Kidney (tissue), 14 donors: ENCODE results near the gene NKAIN2. TPM values are rescaled to one million over a fixed set of nuclear protein-coding genes. Genes with fewer than 3 reads are reported as not detected.
"Not testable (repeated sequence)": the region's sequence is repeated elsewhere in the genome, so short reads cannot be mapped to it uniquely, and the experiment has no call there.

Source experiments
- DNase-seq, 5 donors: peaks; one replicate each; pipeline ENCODE4 v3.0.0-alpha.2; 2013 to 2020
- FAIRE-seq: peaks from 2 replicates; lab custom pipeline; 2012; peaks lifted over from hg19 to GRCh38; lab: Jason Lieb, UNC
- H3K27ac ChIP-seq, 2 donors: one replicate each; pipeline ENCODE4 v1.7.0; 2013; ENCODE audit warnings: low read depth in 2 of 2, low read length in 2 of 2, inconsistent platforms in 1 of 2
- H3K27me3 ChIP-seq: one replicate; pipeline ENCODE4 v1.7.1; 2013; ENCODE audit warnings: low read length, inconsistent platforms; ENCODE audit not compliant: control insufficient read depth, insufficient read depth
- H3K36me3 ChIP-seq, 3 donors: one replicate each; pipeline versions ENCODE4 v1.7.0 to v1.7.1; 2013; ENCODE audit warnings: low read length in 3 of 3, control low read depth in 1 of 3, inconsistent platforms in 1 of 3; ENCODE audit not compliant: insufficient read depth in 3 of 3, control insufficient read depth in 2 of 3
- H3K4me1 ChIP-seq, 3 donors: one replicate each; pipeline versions ENCODE4 v1.7.0 to v1.7.1; 2013; ENCODE audit warnings: low read length in 3 of 3, inconsistent platforms in 1 of 3, low read depth in 1 of 3; ENCODE audit not compliant: control insufficient read depth in 2 of 3, insufficient read depth in 2 of 3
- H3K4me3 ChIP-seq, 3 donors: one replicate each; pipeline versions ENCODE4 v1.7.0 to v1.8.1; 2013; ENCODE audit warnings: low read length in 3 of 3, control low read depth in 1 of 3, inconsistent platforms in 1 of 3
- H3K9ac ChIP-seq, 3 donors: one replicate each; pipeline versions ENCODE4 v1.7.0 to v1.7.1; 2013; ENCODE audit warnings: low read length in 3 of 3, control low read depth in 1 of 3, inconsistent platforms in 1 of 3
- H3K9me3 ChIP-seq, 3 donors: one replicate each; pipeline versions ENCODE4 v1.7.0 to v1.7.1; 2013; ENCODE audit warnings: low read length in 3 of 3, control low read depth in 1 of 3, inconsistent platforms in 1 of 3; ENCODE audit not compliant: control insufficient read depth in 2 of 3, insufficient read depth in 1 of 3
- intact Hi-C: fragments of 100-400 bp; cut with DNase I; formaldehyde crosslinking; loops from one replicate; pipeline ENCODE4 v1.11.1; 2022
- polyA plus RNA-seq: library from polyadenylated mRNA; stranded (reverse); fragments of 350-450 nt; fragmentation: Illumina TruSeq; extraction: RNeasy Lipid Tissue Mini Kit (QIAGEN cat#74804); gene quantifications from one replicate; pipeline ENCODE4 v1.2.3, GENCODE V29; 2014; ENCODE audit warnings: low read depth, low replicate concordance; ENCODE audit not compliant: insufficient read depth
- total RNA-seq: library from RNA; stranded (reverse); fragmentation: NEBNext Ultra II Directional; extraction: Animal tissue kit (Norgen Biotek cat#: 25700); gene quantifications from one replicate; pipeline ENCODE4 v1.2.1, GENCODE V29; 2021
- TF ChIP-seq, protein P1 (sequence below): IDR thresholded peaks from 3 replicates; pipeline ENCODE4 v1.5.1; 2012; ENCODE audit warnings: mild to moderate bottlenecking, moderate library complexity, borderline replicate concordance; ENCODE audit not compliant: insufficient read depth; ENCODE audit errors: extremely low read depth
- donor health status: control.
- donor health status: control.
- donor health status: control.
- donor health status: control.
- donor health status: control.
- donor health status: DM: yes; HTN: yes; CAD: no.
- donor health status: Normal renal cell carcinoma (clear cell type).

NKAIN2 gene
- total and polyA plus RNA-seq, 2 donors from 2014 or later, result 0.39 to 1.8 TPM

DNA sequence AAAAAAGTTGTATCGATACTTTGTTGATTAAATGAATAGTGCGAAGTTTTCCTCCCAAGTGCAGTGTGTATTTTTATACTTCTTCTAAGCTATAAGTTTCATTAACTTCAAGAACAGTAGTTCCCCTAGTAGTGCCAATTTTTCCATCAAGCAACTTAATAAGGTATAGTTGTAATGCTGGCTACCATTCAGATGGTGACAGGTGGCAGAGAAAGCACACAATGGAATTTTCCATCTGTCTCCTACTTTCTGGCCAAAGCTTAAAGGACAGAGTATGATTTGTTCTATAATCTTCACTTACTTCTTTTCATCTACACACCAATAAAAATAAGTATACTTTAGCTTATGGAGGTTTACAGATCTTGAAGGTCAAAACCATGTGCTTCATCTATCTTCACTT lies 431.1 kb downstream of the NKAIN2 start:
- Histone ChIP-seq H3K27ac (no peak overlapping the region), H3K4me1 (no peaks in the 10 kb centered on the region), H3K36me3 (no peaks in the 10 kb centered on the region), H3K9ac (no peak overlapping the region), H3K9me3 (no peaks in the 10 kb centered on the region), H3K27me3 (no peaks in the 10 kb centered on the region), H3K4me3 (no peak overlapping the region)
- FAIRE-seq, result no peak
- DNase-seq, result no peak
- intact Hi-C loops, result no loop called here
- TF ChIP-seq, protein P1, sequence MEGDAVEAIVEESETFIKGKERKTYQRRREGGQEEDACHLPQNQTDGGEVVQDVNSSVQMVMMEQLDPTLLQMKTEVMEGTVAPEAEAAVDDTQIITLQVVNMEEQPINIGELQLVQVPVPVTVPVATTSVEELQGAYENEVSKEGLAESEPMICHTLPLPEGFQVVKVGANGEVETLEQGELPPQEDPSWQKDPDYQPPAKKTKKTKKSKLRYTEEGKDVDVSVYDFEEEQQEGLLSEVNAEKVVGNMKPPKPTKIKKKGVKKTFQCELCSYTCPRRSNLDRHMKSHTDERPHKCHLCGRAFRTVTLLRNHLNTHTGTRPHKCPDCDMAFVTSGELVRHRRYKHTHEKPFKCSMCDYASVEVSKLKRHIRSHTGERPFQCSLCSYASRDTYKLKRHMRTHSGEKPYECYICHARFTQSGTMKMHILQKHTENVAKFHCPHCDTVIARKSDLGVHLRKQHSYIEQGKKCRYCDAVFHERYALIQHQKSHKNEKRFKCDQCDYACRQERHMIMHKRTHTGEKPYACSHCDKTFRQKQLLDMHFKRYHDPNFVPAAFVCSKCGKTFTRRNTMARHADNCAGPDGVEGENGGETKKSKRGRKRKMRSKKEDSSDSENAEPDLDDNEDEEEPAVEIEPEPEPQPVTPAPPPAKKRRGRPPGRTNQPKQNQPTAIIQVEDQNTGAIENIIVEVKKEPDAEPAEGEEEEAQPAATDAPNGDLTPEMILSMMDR, result no peak

- FAIRE-seq (no peak), DNase-seq (no peak)
- no peaks in the 10 kb centered on the region for H3K9me3 ChIP-seq
- no peak overlapping the region for H3K9ac ChIP-seq
- no peaks in the 10 kb centered on the region for H3K27me3 ChIP-seq
- intact Hi-C loops, result no loop called here
- no peaks in the 10 kb centered on the region for H3K4me1 ChIP-seq
- H3K36me3 ChIP-seq, result no peaks in the 10 kb centered on the region
- H3K27ac ChIP-seq, result no peak overlapping the region
- H3K4me3 ChIP-seq, result no peak overlapping the region
- TF ChIP-seq, protein P1, result no peak
Measured at GRCh38 chr6:124237911-124238310, 434.2 kb downstream of the NKAIN2 start.

DNA sequence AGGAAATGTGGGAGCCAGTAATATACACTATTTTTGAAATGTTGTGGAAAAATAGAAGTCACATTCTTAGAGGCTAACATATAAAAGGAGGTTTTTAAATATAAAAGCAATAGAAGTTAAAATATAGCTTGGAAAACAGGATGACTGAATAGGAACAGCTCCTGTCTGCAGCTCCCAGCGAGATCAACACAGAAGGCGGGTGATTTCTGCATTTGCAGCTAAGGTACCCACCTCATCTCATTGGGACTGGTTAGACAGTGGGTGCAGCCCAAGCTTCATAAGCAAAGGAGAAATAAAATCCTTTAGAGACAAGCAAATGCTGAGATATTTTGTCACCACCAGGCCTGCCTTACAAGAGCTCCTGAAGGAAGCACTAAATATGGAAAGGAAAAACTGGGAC lies 434.7 kb downstream of the NKAIN2 start:
- H3K36me3 ChIP-seq, H3K4me3 ChIP-seq, H3K27me3 ChIP-seq, DNase-seq, H3K27ac ChIP-seq, FAIRE-seq, H3K9ac ChIP-seq, H3K9me3 ChIP-seq, intact Hi-C loops, H3K4me1 ChIP-seq: not testable (repeated sequence)

DNA sequence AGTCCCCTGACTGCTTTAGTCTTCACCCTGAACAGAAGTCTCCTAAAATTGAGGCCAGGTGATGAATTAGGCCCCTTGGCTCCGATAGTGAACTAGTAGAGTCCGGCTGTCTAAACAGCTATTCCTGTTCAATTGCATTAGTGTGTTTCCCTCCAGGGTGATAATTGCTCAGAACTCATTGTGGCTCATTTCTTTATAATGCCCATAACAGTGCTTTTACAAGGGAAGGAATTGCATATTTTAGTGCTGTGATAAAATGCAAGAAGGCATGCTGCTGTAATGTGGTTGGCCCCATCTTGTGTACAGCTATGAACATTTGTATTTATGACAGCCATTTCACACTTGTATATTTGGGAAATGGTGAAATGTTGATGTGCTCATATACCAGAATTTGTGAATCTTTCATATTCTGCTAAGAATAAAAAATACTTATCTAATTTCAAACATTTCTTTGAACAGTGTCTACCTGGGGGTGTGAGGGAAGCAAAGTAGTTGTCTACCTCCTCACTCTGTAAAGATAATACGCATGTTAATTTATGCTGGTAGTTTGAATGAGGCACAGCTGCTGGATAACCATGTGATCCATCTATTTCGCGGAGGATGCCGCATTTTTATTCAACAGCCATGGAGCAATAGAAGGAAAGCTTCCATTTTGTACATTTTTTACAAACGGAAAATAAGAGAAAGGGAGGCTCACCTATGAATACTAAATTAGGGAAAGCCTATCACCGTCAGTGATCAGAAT lies 451.4 kb downstream of the NKAIN2 start:
- TF ChIP-seq, protein P1, result no peak
- Histone ChIP-seq H3K9me3 (no peaks in the 10 kb centered on the region), H3K27me3 (no peaks in the 10 kb centered on the region), H3K27ac (no peak overlapping the region), H3K36me3 (no peaks in the 10 kb centered on the region), H3K4me3 (no peak overlapping the region), H3K4me1 (no peaks in the 10 kb centered on the region), H3K9ac (no peak overlapping the region)
- no peak for FAIRE-seq
- intact Hi-C loops, result no loop called here
- no peak for DNase-seq
